ENCODE measurements around the gene FAM161B.
A peak's percentile ranks its signal among the peaks of the same experiment; 100 is the strongest.

- no peak; the same call in 1 of the 2 replicates for TF ChIP-seq MAZ (IDR thresholded peaks at IDR 0.05; ENCODE audit: borderline replicate concordance, low read depth, low read length)
- peak; percentile 27; the same call in 1 of the 2 replicates for TF ChIP-seq CTCF (conservative IDR thresholded peaks at IDR 0.05; ENCODE audit: low read depth, low read length)
- TF ChIP-seq POLR2A (IDR thresholded peaks at IDR 0.05; ENCODE audit: low read depth, low read length) = peak; percentile 93
- no peak for TF ChIP-seq RAD21 (IDR thresholded peaks at IDR 0.05; ENCODE audit: low read length)
- TF ChIP-seq CEBPB (IDR thresholded peaks at IDR 0.05; ENCODE audit: low read depth, low read length) = no peak
- TF ChIP-seq MAFK (IDR thresholded peaks at IDR 0.05; ENCODE audit: low read depth, low read length) = no peak
- TF ChIP-seq ELK1 (IDR thresholded peaks at IDR 0.05; ENCODE audit: borderline replicate concordance, low read depth, low read length) = no peak
- TF ChIP-seq MXI1 (IDR thresholded peaks at IDR 0.05; ENCODE audit: borderline replicate concordance, low read depth, low read length) = peak; percentile 76
- no peak for TF ChIP-seq FOS (IDR thresholded peaks at IDR 0.05; ENCODE audit: low read depth, low read length)
- TF ChIP-seq BHLHE40 (IDR thresholded peaks at IDR 0.05; ENCODE audit: low read depth, low read length) = peak; percentile 3; the same call in 1 of the 2 replicates
- no peak for TF ChIP-seq USF2 (IDR thresholded peaks at IDR 0.05; ENCODE audit: low read depth, low read length)
- no peak for TF ChIP-seq NFE2L2 (IDR thresholded peaks at IDR 0.05; ENCODE audit: low read depth, low read length)
- no peak for TF ChIP-seq RCOR1 (IDR thresholded peaks at IDR 0.05; ENCODE audit: insufficient replicate concordance, low read length)
These were observed at the start of gene FAM161B, which contains the start of gene COQ6 for GRCh38 chr14:73949752-73950734.

Measured in IMR-90 (cell line).